Keratinocyte (primary cell): ENCODE measurements around the gene MTHFD1L. TPM values are rescaled to one million over a fixed set of nuclear protein-coding genes. Genes with fewer than 3 reads are reported as not detected.

Source experiments
- DNase-seq: peaks from one replicate; pipeline ENCODE4 v3.0.0-alpha.2; 2011; ENCODE audit warnings: low read depth, missing footprints, low spot score
- FAIRE-seq: peaks from 2 replicates; lab custom pipeline; 2011; peaks lifted over from hg19 to GRCh38; lab: Jason Lieb, UNC
- H2AFZ ChIP-seq: 2 replicates; pipeline ENCODE4 v1.6.0; 2012; ENCODE audit warnings: low read length, control low read depth, inconsistent platforms; ENCODE audit not compliant: control insufficient read depth
- H3K27ac ChIP-seq: 2 replicates; pipeline ENCODE4 v1.5.1; 2011; ENCODE audit warnings: low read length; ENCODE audit not compliant: control insufficient read depth, insufficient read depth
- H3K27me3 ChIP-seq: 3 replicates; pipeline ENCODE4 v1.6.0; 2011; ENCODE audit warnings: low read length; ENCODE audit not compliant: control insufficient read depth, insufficient read depth; ENCODE audit errors: extremely low read depth
- H3K36me3 ChIP-seq, 2 experiments: 2 replicates in 1 of 2; 3 replicates in 1 of 2; pipeline ENCODE4 v1.5.1; 2011; ENCODE audit warnings: low read length in 2 of 2, mild to moderate bottlenecking in 1 of 2; ENCODE audit not compliant: control insufficient read depth in 2 of 2, insufficient read depth in 2 of 2; ENCODE audit errors: extremely low read depth in 1 of 2
- H3K4me1 ChIP-seq: 3 replicates; pipeline ENCODE4 v1.5.1; 2011; ENCODE audit warnings: low read length; ENCODE audit not compliant: control insufficient read depth, insufficient read depth; ENCODE audit errors: extremely low read depth
- H3K4me2 ChIP-seq: 3 replicates; pipeline ENCODE4 v1.6.0; 2011; ENCODE audit warnings: low read depth, low read length; ENCODE audit not compliant: control insufficient read depth, insufficient read depth; ENCODE audit errors: extremely low read depth
- H3K4me3 ChIP-seq, 3 experiments: fragments of 200-600 bp in 1 of 3; sonication (generic) in 1 of 3; 2 replicates in 2 of 3; 3 replicates in 1 of 3; pipeline ENCODE4 v1.5.1; 2011 to 2016; ENCODE audit warnings: low read length in 3 of 3, mild to moderate bottlenecking in 3 of 3, control low read depth in 2 of 3, inconsistent platforms in 1 of 3, low read depth in 1 of 3, mixed read lengths in 1 of 3, mixed run types in 1 of 3, moderate library complexity in 1 of 3; ENCODE audit not compliant: control insufficient read depth in 2 of 3, insufficient read depth in 2 of 3; ENCODE audit errors: extremely low read depth in 1 of 3
- H3K79me2 ChIP-seq: 2 replicates; pipeline ENCODE4 v1.6.0; 2012; ENCODE audit warnings: low read length; ENCODE audit not compliant: control insufficient read depth, insufficient read depth
- H3K9ac ChIP-seq: 3 replicates; pipeline ENCODE4 v1.6.0; 2011; ENCODE audit warnings: low read length; ENCODE audit not compliant: control insufficient read depth, insufficient read depth; ENCODE audit errors: extremely low read depth
- H3K9me1 ChIP-seq: 3 replicates; pipeline ENCODE4 v1.6.0; 2011; ENCODE audit warnings: low read length; ENCODE audit not compliant: control insufficient read depth, insufficient read depth; ENCODE audit errors: extremely low read depth
- H3K9me3 ChIP-seq: 2 replicates; pipeline ENCODE4 v1.5.1; 2012; ENCODE audit warnings: low read depth, low read length; ENCODE audit not compliant: control insufficient read depth
- H4K20me1 ChIP-seq: 3 replicates; pipeline ENCODE4 v1.6.0; 2011; ENCODE audit warnings: low read length; ENCODE audit not compliant: control insufficient read depth, insufficient read depth; ENCODE audit errors: extremely low read depth
- CTCF ChIP-seq, 3 experiments: IDR thresholded peaks in 1 of 3; conservative IDR thresholded peaks in 1 of 3; optimal IDR thresholded peaks in 1 of 3; 2 replicates in 2 of 3; 3 replicates in 1 of 3; pipeline versions ENCODE3 to v1.5.1; 2011; ENCODE audit warnings: low read length in 3 of 3, mild to moderate bottlenecking in 3 of 3, moderate library complexity in 2 of 3, control low read depth in 1 of 3, inconsistent platforms in 1 of 3; ENCODE audit not compliant: insufficient read depth in 2 of 3; ENCODE audit errors: extremely low read depth in 1 of 3
- EZH2 ChIP-seq: IDR thresholded peaks from one replicate; pipeline ENCODE4 v1.6.1; 2012; ENCODE audit warnings: inconsistent platforms, mild to moderate bottlenecking, low read length, moderate library complexity
- dilution Hi-C: fragments of 300-500 bp; cut with MboI; formaldehyde crosslinking; loops from one replicate; pipeline ENCODE4 v1.7.0; 2020; ENCODE audit warnings: low sequenced_read_pairs; ENCODE audit not compliant: extremely low pct_ligation_motif_present
- polyA plus RNA-seq, 5 experiments: library from polyadenylated mRNA; depleted of rRNA in 3 of 5; stranded (reverse) in 3 of 5; stranded (forward) in 1 of 5; unstranded in 1 of 5; fragments of >200 nt; gene quantifications; 1 replicate in 1 of 5; 2 replicates in 3 of 5; 3 replicates in 1 of 5; pipeline versions ENCODE4 v1.2.1 to v1.2.3, GENCODE V29; 2011 to 2012; ENCODE audit warnings: missing spikeins in 2 of 5, low read depth in 1 of 5, low replicate concordance in 1 of 5

Gene MTHFD1L
- polyA plus RNA-seq, 1 donor (not counting 4 experiments of a cell fraction or from before 2014, with no cell fraction given) = 38.0 TPM

GRCh38 chr6:150987855-150988464, 122.5 kb downstream of the MTHFD1L start:
- FAIRE-seq (no peak), DNase-seq (no peak)
- no peak overlapping the region for H3K27ac ChIP-seq
- TF ChIP-seq EZH2 (no peak), CTCF (optimal IDR thresholded peaks at IDR 0.05 in 1 of 3, IDR thresholded peaks at IDR 0.05 in 1 of 3, conservative IDR thresholded peaks at IDR 0.05 in 1 of 3; ENCODE audit: extremely low read depth in 1 of 3, insufficient read depth in 2 of 3, low read length in 3 of 3) (no peak)
- H3K36me3 ChIP-seq = peaks cover 0 to 13% of the 10 kb centered on the region in 2 experiments
- no peaks in the 10 kb centered on the region for H3K9me1 ChIP-seq
- no peak overlapping the region for H2AFZ ChIP-seq
- H3K27me3 ChIP-seq = no peaks in the 10 kb centered on the region
- H3K4me1 ChIP-seq = no peaks in the 10 kb centered on the region
- dilution Hi-C loops = no loop called here
- no peak overlapping the region for H3K4me3 ChIP-seq
- no peak overlapping the region for H3K9ac ChIP-seq
- no peaks in the 10 kb centered on the region for H4K20me1 ChIP-seq
- H3K4me2 ChIP-seq = no peak overlapping the region
- H3K9me3 ChIP-seq = no peaks in the 10 kb centered on the region
- H3K79me2 ChIP-seq = no peaks in the 10 kb centered on the region

- no peak overlapping the region for H3K27ac ChIP-seq
- FAIRE-seq (no peak), DNase-seq (no peak)
- no peaks in the 10 kb centered on the region for H3K9me1 ChIP-seq
- H3K36me3 ChIP-seq = peaks cover 3 to 17% of the 10 kb centered on the region in 2 experiments
- no peak overlapping the region for H2AFZ ChIP-seq
- no peaks in the 10 kb centered on the region for H3K4me1 ChIP-seq
- TF ChIP-seq CTCF (optimal IDR thresholded peaks at IDR 0.05 in 1 of 3, IDR thresholded peaks at IDR 0.05 in 1 of 3, conservative IDR thresholded peaks at IDR 0.05 in 1 of 3; ENCODE audit: extremely low read depth in 1 of 3, insufficient read depth in 2 of 3, low read length in 3 of 3) (no peak), EZH2 (no peak)
- H3K79me2 ChIP-seq = no peaks in the 10 kb centered on the region
- H3K27me3 ChIP-seq = no peaks in the 10 kb centered on the region
- dilution Hi-C loops = no loop called here
- H3K4me2 ChIP-seq = no peak overlapping the region
- H4K20me1 ChIP-seq = no peaks in the 10 kb centered on the region
- no peak overlapping the region for H3K9ac ChIP-seq
- no peaks in the 10 kb centered on the region for H3K9me3 ChIP-seq
- H3K4me3 ChIP-seq = no peak overlapping the region
Observed at GRCh38 chr6:150991487-150991886, 126.0 kb downstream of the MTHFD1L start.
